Skeletal muscle satellite cell (primary cell): Measurements from ENCODE around the gene CRX. TPM values are rescaled to one million over a fixed set of nuclear protein-coding genes. Genes with fewer than 3 reads are reported as not detected.

Experiments
- small RNA-seq: library from RNA; depleted of rRNA; stranded (forward); fragments of <200 nt; gene quantifications from one replicate; pipeline ENCODE3, GENCODE V24; 2012

CRX gene

Small RNA genes lying within 50 kb of the gene (small RNA-seq; reads per million reads assigned to genes)
- gene AC008745.1 = not detected
